GM19043 (cell line): ENCODE results near the gene THOC7.

Experiments used
- ATAC-seq: cut with Tn5 transposase; IDR thresholded peaks from one replicate; pipeline ENCODE4 v1.9.1; 2021; ENCODE audit warnings: low read depth; ENCODE audit not compliant: unreplicated experiment

Gene THOC7

GRCh38 chr3:63847718-63848450, 15.7 kb downstream of the THOC7 start:
- no peak for ATAC-seq

GRCh38 chr3:63845215-63845614, 18.4 kb downstream of the THOC7 start:
- no peak for ATAC-seq

GRCh38 chr3:63842127-63842526, 21.5 kb downstream of the THOC7 start:
- ATAC-seq = no peak

GRCh38 chr3:63841704-63842103, 21.9 kb downstream of the THOC7 start:
- no peak for ATAC-seq

GRCh38 chr3:63832395-63832794, 31.2 kb downstream of the THOC7 start:
- ATAC-seq = no peak

GRCh38 chr3:63830526-63830925, 33.1 kb downstream of the THOC7 start:
- no peak for ATAC-seq

- no peak for ATAC-seq
Observed at GRCh38 chr3:63824309-63824708, 39.3 kb downstream of the THOC7 start.

GRCh38 chr3:63819151-63819398, 44.5 kb downstream of the THOC7 start, which contains the start of gene C3orf49:
Gene C3orf49, plus strand, starts transcription at chr3:63819299. Its CDS starts 173 bp downstream, at chr3:63819472.
- no peak for ATAC-seq

GRCh38 chr3:63818282-63819150, 45.1 kb downstream of the THOC7 start:
- peak; percentile 69 for ATAC-seq

- ATAC-seq = no peak
Observed at GRCh38 chr3:63817225-63817624, 46.4 kb downstream of the THOC7 start.

- ATAC-seq = no peak
Observed at GRCh38 chr3:63814237-63814636, 49.4 kb downstream of the THOC7 start.

- no peak for ATAC-seq
Observed at GRCh38 chr3:63809607-63810006, 54.0 kb downstream of the THOC7 start.

- no peak for ATAC-seq
Observed at GRCh38 chr3:63808633-63809032, 55.0 kb downstream of the THOC7 start.

GRCh38 chr3:63807961-63808565, 55.5 kb downstream of the THOC7 start:
- no peak for ATAC-seq

- no peak for ATAC-seq
Observed at GRCh38 chr3:63803911-63804310, 59.7 kb downstream of the THOC7 start.

- no peak for ATAC-seq
Observed at GRCh38 chr3:63800097-63800496, 63.5 kb downstream of the THOC7 start.

- no peak for ATAC-seq
Observed at GRCh38 chr3:63798949-63799348, 64.7 kb downstream of the THOC7 start.

GRCh38 chr3:63798544-63798943, 65.1 kb downstream of the THOC7 start:
- no peak for ATAC-seq

- no peak for ATAC-seq
Observed at GRCh38 chr3:63795438-63795837, 68.2 kb downstream of the THOC7 start.

GRCh38 chr3:63791974-63792373, 71.6 kb downstream of the THOC7 start:
- no peak for ATAC-seq
